ENCODE data around the gene ZDHHC14.

GRCh38 chr6:157724138-157724820 lies 343.3 kb downstream of the ZDHHC14 start:
- TF ChIP-seq CTCF (IDR thresholded peaks at IDR 0.05) (no peak), POLR2A (IDR thresholded peaks at IDR 0.05) (no peak)

Measured in Peyer's patch (tissue), 4 donors.